CD4-positive, alpha-beta T cell treated with Interleukin-17A for 4 hours (primary cell): ENCODE measurements around the gene SLC16A3.

Source experiments
- DNase-seq: peaks from one replicate; pipeline ENCODE4 v3.0.0-alpha.2; 2020; ENCODE audit warnings: mixed read lengths

SLC16A3 gene

GRCh38 chr17:82287868-82288801, 59.3 kb downstream of the SLC16A3 start:
- no peak for DNase-seq
